ENCODE data around the gene PSMB7.

- TF ChIP-seq POLR2A (IDR thresholded peaks at IDR 0.05): no peak
- no peak for TF ChIP-seq CTCF (IDR thresholded peaks at IDR 0.05)
- TF ChIP-seq POLR2AphosphoS5 (IDR thresholded peaks at IDR 0.05): no peak
Observed at GRCh38 chr9:124313940-124314339, 101.3 kb downstream of the PSMB7 start.
